ENCODE data around the gene C1orf174.

- TF ChIP-seq CTCF (IDR thresholded peaks at IDR 0.05; ENCODE audit: low read depth, low read length) (no peak), EZH2phosphoT487 (IDR thresholded peaks at IDR 0.05; ENCODE audit: low read depth) (no peak)
Measured at GRCh38 chr1:3945916-3946840, 46.1 kb upstream of the C1orf174 start.
